T-helper 2 cell (primary cell): ENCODE data around the gene CELF2.

Source experiments
- DNase-seq, 5 experiments: peaks; one replicate each; pipeline versions ENCODE4 v3.0.0 to v3.0.0-alpha.2; 2012 to 2022

Gene CELF2

GRCh38 chr10:11230498-11231167, 213.0 kb downstream of the CELF2 start:
- DNase-seq = no peak

- no peak for DNase-seq
Observed at GRCh38 chr10:11231285-11231684, 213.6 kb downstream of the CELF2 start.

GRCh38 chr10:11232222-11232961, 214.7 kb downstream of the CELF2 start:
- DNase-seq = peak in 1 of 5 experiments; percentile 74

- DNase-seq = no peak
Observed at GRCh38 chr10:11234857-11235531, 217.3 kb downstream of the CELF2 start.

GRCh38 chr10:11235771-11236170, 218.1 kb downstream of the CELF2 start:
- DNase-seq = peak in 1 of 5 experiments; percentile 63

- DNase-seq = peak in 4 of 5 experiments; percentile 14 to 93 (median 46)
Observed at GRCh38 chr10:11236234-11236633, 218.6 kb downstream of the CELF2 start.

GRCh38 chr10:11237571-11237970, 219.9 kb downstream of the CELF2 start:
- DNase-seq = peak in 3 of 5 experiments; percentile 9 to 85 (median 41)

GRCh38 chr10:11238893-11239292, 221.2 kb downstream of the CELF2 start:
- DNase-seq = no peak

GRCh38 chr10:11240641-11241040, 223.0 kb downstream of the CELF2 start:
- no peak for DNase-seq

GRCh38 chr10:11242443-11243387, 225.0 kb downstream of the CELF2 start:
- DNase-seq = peak in 1 of 5 experiments; percentile 69

GRCh38 chr10:11243425-11244222, 226.0 kb downstream of the CELF2 start:
- DNase-seq = no peak

- DNase-seq = no peak
Observed at GRCh38 chr10:11245095-11245479, 227.4 kb downstream of the CELF2 start.

GRCh38 chr10:11245510-11245909, 227.8 kb downstream of the CELF2 start:
- DNase-seq = peak in 1 of 5 experiments; percentile 58

GRCh38 chr10:11245981-11246590, 228.4 kb downstream of the CELF2 start:
- no peak for DNase-seq

GRCh38 chr10:11246752-11247467, 229.2 kb downstream of the CELF2 start:
- DNase-seq = peak in 1 of 5 experiments; percentile 30

GRCh38 chr10:11249152-11249807, 231.6 kb downstream of the CELF2 start:
- DNase-seq = no peak

GRCh38 chr10:11249808-11250195, 232.1 kb downstream of the CELF2 start:
- DNase-seq = no peak

GRCh38 chr10:11250304-11250703, 232.6 kb downstream of the CELF2 start:
- DNase-seq = no peak

- no peak for DNase-seq
Observed at GRCh38 chr10:11252887-11253286, 235.2 kb downstream of the CELF2 start.
